Stimulated activated CD4-positive, alpha-beta T cell treated with anti-CD3 and anti-CD28 coated beads, Interleukin-1b, Interleukin-23, amount 100 ng/mL, for 1 hour (primary cell): ENCODE data around the gene STRIP2.
"Not testable (repeated sequence)": the region's sequence is repeated elsewhere in the genome, so short reads cannot be mapped to it uniquely, and the experiment has no call there.

Experiments
- DNase-seq, 2 donors: peaks; one replicate each; pipeline ENCODE4 v3.0.0-alpha.2; 2020; ENCODE audit warnings: low read depth in 2 of 2

STRIP2 gene

DNA sequence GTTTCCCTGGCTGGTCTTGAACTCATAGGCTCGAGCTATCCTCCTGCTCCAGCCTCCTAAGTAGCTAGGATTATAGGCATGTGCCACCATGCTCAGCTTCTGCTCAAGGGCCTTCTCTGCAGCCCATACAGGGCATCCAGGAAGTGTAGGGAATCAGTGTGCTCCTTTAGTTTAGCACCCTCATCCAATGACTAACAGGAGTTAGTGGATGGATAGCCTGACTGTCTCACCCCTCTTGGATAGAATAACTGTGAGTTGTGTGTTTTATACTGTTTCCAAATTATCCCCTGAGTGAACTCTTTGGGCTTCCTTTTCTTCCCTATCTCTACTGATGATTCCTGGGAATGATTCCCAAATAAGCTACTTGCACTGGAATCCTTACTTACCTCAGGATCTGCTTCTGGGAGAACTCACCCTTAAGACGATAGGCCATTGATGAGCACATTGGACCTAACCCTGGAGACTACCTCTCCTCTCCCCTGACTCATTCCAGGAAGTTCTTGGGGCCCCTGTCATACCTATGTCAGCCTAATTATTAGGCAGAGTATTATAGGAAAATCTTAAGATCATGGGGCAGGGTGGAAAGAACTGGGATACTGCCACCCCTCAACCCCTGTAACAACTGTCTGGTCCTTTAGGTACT lies 18.5 kb downstream of the STRIP2 start:
- DNase-seq = no peak

- DNase-seq = no peak
These were observed 19.4 kb downstream of the STRIP2 start for GRCh38 chr7:129453510-129454248.

DNA sequence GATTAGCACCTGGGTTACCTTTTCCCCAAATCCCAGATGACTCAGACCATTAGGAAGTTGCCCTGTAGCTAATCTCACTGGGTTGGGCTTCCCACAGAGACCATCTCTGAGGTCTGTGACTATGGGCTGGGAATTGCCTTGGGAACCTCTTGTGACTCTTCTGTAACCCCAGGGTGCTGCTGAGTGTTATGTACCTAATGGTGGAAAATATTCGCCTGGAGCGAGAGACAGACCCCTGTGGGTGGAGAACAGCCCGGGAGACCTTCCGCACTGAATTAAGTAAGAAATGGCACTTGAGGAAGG lies 20.0 kb downstream of the STRIP2 start:
- no peak for DNase-seq

- DNase-seq = no peak
These were observed 22.2 kb downstream of the STRIP2 start for GRCh38 chr7:129456421-129456820.

GRCh38 chr7:129457101-129457500 lies 22.9 kb downstream of the STRIP2 start:
- DNase-seq = no peak

- no peak for DNase-seq
These were observed 23.9 kb downstream of the STRIP2 start for GRCh38 chr7:129458171-129458570.

- no peak for DNase-seq
These were observed 27.6 kb downstream of the STRIP2 start for GRCh38 chr7:129461809-129462208.

DNA sequence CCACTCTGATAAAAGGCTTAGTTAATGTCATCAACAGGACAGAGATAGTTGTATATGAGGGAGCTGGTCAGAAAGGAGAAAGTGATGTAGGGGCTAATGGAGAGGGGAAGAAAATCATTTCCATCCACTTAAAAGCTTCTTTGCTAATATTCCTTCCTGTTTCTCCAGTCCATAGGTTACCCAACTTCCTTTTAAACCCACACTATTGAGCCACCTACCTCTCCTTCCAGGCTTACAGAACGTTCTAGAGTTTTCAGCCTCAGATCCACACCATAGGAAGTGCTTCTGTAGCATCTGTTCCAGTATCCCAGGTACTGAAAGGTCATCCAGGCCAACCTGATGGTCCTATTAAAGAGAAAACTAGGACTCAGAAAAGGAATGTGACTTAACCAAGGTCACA lies 28.2 kb downstream of the STRIP2 start:
- no peak for DNase-seq

- no peak for DNase-seq
These were observed 30.0 kb downstream of the STRIP2 start for GRCh38 chr7:129464194-129464593.

- no peak for DNase-seq
These were observed 30.8 kb downstream of the STRIP2 start for GRCh38 chr7:129465080-129465479.

DNA sequence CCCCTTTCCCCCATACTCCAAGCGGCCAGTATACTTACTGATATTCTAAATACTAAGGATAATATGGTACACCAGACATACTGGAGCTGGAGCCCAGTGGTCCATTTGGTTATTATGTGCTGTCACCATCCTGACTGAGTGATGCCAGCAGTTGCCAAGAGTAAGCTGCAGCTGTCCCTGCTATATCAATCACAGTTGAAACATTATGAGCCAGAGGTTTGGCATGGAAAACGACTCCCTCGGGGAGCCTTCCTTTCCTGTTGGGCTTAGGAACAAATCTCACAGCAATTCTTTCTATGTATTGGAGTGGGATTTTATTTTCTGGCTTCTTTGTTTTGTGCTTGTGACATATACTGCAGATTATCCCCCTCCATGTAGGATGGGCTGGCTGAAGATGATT lies 32.6 kb downstream of the STRIP2 start:
- no peak for DNase-seq

- no peak for DNase-seq
These were observed 33.9 kb downstream of the STRIP2 start for GRCh38 chr7:129468087-129468486.

- no peak for DNase-seq
These were observed 34.3 kb downstream of the STRIP2 start for GRCh38 chr7:129468547-129468946.

GRCh38 chr7:129469930-129470329 lies 35.7 kb downstream of the STRIP2 start:
- no peak for DNase-seq

DNA sequence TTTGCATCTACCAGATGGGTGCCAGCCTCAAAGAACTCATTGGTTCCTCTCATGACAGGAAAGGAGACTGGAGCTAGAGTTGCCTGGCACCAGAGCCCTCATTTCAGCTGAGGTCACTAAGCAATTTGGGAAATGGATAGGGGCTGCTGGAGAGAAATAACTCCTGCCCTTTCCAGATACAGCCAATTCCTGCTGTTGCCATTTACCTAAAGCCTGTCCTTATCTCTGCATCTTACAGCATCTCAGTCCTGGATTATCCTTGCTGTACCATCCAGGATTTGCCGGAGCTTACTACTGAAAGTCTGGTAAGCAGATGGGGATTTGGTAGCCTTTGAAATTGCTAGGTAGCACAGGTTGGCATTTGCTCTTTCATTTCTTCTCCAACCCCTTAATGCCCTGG lies 36.2 kb downstream of the STRIP2 start:
- DNase-seq = no peak

DNA sequence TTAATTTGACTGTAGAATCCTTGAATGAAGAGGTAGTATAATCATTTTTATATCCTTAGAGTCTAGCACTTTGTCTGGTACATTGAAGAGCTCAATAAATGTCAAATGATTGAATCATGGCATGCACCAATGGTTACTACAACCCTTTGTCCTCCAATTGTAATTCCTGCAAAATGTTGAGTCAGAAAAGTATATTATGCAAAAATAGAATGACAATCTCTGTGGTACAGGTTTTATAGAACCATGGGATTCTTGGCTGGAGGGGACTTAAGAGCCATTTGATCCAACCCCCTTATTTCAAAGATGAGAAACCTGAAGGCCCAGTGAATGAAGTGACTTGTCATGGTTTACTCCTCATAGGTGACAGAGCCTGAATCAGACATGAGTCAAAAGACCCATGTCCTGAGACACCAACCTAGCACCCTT lies 37.2 kb downstream of the STRIP2 start:
- DNase-seq = no peak

GRCh38 chr7:129475931-129476330 lies 41.7 kb downstream of the STRIP2 start:
- not testable (repeated sequence) for DNase-seq

- DNase-seq = not testable (repeated sequence)
These were observed 42.2 kb downstream of the STRIP2 start for GRCh38 chr7:129476398-129476797.

- no peak for DNase-seq
These were observed 45.6 kb downstream of the STRIP2 start for GRCh38 chr7:129479831-129480230.

DNA sequence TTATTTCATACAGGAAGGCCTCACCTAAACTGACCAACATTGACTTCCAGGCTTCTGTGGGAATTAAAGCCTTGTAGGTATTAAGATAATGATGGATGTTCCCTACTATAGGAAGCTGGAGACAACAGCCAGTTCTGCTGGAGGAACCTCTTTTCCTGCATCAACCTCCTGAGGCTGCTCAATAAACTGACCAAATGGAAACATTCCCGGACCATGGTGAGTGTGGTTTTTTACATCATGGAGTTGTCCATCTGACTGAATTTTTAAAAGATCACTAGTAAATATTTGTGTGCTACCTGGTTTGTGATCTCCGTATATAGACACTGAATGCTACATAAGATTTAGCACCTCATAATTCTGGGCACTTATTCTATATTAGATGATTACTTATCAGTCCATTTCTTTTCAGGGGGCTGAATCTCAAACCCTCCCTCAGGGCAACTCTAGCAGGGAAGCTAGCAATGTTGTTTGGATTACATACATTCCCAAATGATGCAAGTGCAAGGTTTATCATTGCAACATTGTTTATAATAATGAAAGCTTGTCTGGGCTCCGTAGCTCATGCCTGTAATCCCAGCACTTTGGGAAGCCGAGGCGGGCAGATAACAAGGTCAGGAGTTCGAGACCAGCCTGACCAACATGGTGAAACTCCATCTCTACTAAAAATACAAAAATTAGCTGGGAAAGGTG lies 46.6 kb downstream of the STRIP2 start:
- no peak for DNase-seq

- not testable (repeated sequence) for DNase-seq
These were observed 47.1 kb downstream of the STRIP2 start for GRCh38 chr7:129481376-129481775.

DNA sequence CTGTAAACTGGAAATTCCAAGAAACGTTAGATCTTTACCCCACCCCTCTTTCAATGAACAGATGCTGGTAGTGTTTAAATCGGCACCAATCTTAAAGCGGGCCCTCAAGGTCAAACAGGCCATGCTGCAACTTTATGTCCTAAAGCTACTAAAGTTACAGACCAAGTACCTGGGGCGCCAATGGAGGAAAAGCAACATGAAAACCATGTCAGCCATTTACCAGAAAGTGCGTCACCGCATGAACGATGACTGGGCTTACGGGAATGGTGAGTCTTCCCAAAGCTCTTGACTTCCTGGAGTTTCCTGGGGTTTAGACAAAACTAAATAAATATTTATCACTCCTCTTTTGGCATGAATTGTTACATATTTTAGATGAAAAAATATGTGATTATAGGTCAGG lies 48.5 kb downstream of the STRIP2 start:
- no peak for DNase-seq

DNA sequence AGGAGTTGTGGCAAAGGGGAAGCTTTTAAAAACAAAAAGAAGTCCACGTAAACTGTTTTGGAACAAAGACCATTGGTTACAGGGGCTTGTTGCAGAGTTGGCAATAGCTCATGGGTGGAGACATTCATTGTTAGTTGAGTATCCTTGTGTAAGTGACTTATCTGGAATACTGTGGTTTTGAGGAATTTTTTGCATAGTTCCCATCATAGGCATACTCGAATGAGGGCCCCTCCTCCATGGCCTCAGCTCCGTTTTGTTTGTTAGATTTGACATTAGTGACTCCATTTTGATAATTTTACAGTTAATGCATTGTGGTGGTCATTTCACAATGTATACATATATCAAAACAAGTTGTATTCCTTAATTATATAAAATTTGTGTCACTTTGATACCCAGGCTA lies 55.3 kb downstream of the STRIP2 start:
- no peak for DNase-seq
